Measurements from ENCODE around the gene MED13.

DNA sequence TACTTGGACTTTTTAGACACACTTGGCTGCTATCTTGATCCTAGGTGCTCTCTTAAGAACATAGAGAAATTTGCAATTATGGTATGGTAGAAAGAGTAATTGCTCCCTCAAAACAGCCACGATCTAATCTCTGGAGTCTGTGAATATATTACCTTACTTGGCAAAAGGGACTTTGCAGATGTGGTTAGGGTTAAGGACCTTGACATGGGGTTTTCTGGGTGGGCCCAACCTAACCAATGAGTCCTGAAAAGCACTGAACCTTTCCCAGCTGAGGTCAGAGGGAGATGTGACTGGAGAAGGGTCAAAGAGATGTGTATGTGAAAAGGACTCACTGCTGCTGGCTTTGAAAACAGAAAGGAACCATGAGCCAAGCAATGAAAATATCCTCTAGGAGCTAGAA, 26.7 kb upstream of the MED13 start:
- TF ChIP-seq POLR2A (IDR thresholded peaks at IDR 0.05; ENCODE audit: low read depth, low read length) (no peak), POLR2AphosphoS5 (IDR thresholded peaks at IDR 0.05; ENCODE audit: low read depth, low read length) (no peak), TAF1 (IDR thresholded peaks at IDR 0.05; ENCODE audit: borderline replicate concordance, low read depth, low read length) (no peak)

Data from GM12892 (cell line).